Gastroesophageal sphincter (tissue), 4 donors: ENCODE measurements around the gene ZFYVE28. TPM values are rescaled to one million over a fixed set of nuclear protein-coding genes. Genes with fewer than 3 reads are reported as not detected.
"Not testable (repeated sequence)": the region's sequence is repeated elsewhere in the genome, so short reads cannot be mapped to it uniquely, and the experiment has no call there.

Experiments
- ATAC-seq: fragments of 150-250 bp; one replicate; pipeline ENCODE4 v1.9.1; 2016; ENCODE audit warnings: mild to moderate bottlenecking, moderate library complexity
- H3K27ac ChIP-seq, 4 donors: fragments of 200-600 bp; sonication (generic) in 3 of 4; 1 replicate in 3 of 4; 2 replicates in 1 of 4; pipeline ENCODE4 v1.5.1; 2016 to 2019
- H3K27me3 ChIP-seq: fragments of 200-600 bp; sonication (generic); one replicate; pipeline ENCODE4 v1.5.1; 2019
- H3K36me3 ChIP-seq, 2 donors: fragments of 200-600 bp; sonication (generic); one replicate each; pipeline ENCODE4 v1.5.1; 2019; ENCODE audit warnings: control low read depth in 1 of 2
- H3K4me1 ChIP-seq, 3 donors: fragments of 200-600 bp; sonication (generic); 1 replicate in 2 of 3; 2 replicates in 1 of 3; pipeline ENCODE4 v1.5.1; 2016 to 2019; ENCODE audit warnings: control low read depth in 2 of 3
- H3K4me3 ChIP-seq, 2 donors: fragments of 200-600 bp; sonication (generic); one replicate each; pipeline ENCODE4 v1.5.1; 2019; ENCODE audit warnings: mild to moderate bottlenecking in 1 of 2, moderate library complexity in 1 of 2
- H3K9me3 ChIP-seq, 3 donors: fragments of 200-600 bp; sonication (generic); one replicate each; pipeline ENCODE4 v1.5.1; 2017 to 2019; ENCODE audit warnings: control low read depth in 2 of 3
- EP300 ChIP-seq: sonication (generic); formaldehyde crosslinking; IDR thresholded peaks from one replicate; pipeline ENCODE4 v1.6.1; 2017; ENCODE audit warnings: antibody characterized with exemption, mild to moderate bottlenecking
- POLR2A ChIP-seq, 2 donors: fragments of 450-650 bp; IDR thresholded peaks; one replicate each; pipeline ENCODE4 v1.6.1; 2017; ENCODE audit warnings: antibody characterized with exemption in 2 of 2, mild to moderate bottlenecking in 2 of 2, moderate library complexity in 1 of 2
- POLR2AphosphoS5 ChIP-seq: sonication (generic); formaldehyde crosslinking; IDR thresholded peaks from one replicate; pipeline ENCODE4 v1.6.1; 2017; ENCODE audit warnings: antibody characterized with exemption
- WGBS, 2 donors: methylation state at CpG; one replicate each; pipeline ENCODE4 v1.1.5; 2018; ENCODE audit warnings: low coverage in 1 of 2; 5-methylcytosine and 5-hydroxymethylcytosine counted together
- total RNA-seq, 4 donors: library from RNA; depleted of rRNA; stranded (reverse); fragments of >200 nt; gene quantifications; one replicate each; pipeline ENCODE4 v1.1.0, GENCODE V29; 2016
- TF ChIP-seq, protein P1 (sequence below), 4 experiments: fragments of 200-600 bp in 2 of 4; fragments of 450-650 bp in 2 of 4; sonication (generic) in 1 of 4; IDR thresholded peaks; one replicate each; pipeline ENCODE4 v1.5.1; 2017 to 2019; ENCODE audit warnings: antibody characterized with exemption in 4 of 4, mild to moderate bottlenecking in 2 of 4, moderate library complexity in 2 of 4

ZFYVE28 gene
- total RNA-seq, 4 donors from 2014 or later, result 4.4 to 12.0 (median 8.2) TPM

DNA sequence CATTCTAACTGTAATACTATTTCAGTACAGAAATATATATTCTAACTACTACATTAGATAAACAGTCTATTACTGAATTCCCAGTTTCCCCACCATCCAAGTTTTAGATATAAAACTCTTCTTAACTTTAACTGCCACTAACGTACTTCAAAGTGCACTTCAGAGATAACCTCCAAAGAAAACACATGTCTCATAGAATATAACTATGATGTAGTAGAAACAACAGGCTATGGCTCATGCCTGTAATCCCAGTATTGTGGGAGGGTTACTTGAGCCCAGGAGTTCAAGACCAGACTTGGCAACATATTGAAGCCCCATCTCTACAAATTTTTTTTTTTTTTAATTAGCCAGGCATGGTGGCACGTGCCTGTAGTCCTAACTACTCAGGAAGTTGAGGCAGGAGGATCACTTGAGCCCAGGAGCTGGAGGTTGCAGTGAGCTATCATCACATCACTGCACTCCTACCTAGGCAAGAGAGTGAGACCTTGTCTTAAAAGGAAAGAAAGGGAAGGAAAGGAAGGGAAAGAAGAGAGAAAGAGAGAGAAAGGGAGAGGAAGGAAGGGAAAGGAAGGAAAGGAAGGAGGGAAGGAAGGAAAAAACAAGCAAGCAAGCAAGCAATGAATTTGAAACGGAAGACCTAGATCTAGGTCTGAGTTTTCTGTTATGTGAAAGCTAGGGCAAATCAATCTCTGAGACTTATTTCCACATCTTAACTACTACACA lies 181.3 kb downstream of the ZFYVE28 start:
- Histone ChIP-seq H3K9me3 (no peaks in the 10 kb centered on the region), H3K27ac (no peak overlapping the region), H3K27me3 (no peaks in the 10 kb centered on the region), H3K4me3 (no peak overlapping the region), H3K36me3 (peaks cover 5 to 34% of the 10 kb centered on the region in 2 donors), H3K4me1 (peaks cover 9 to 47% (median 10%) of the 10 kb centered on the region in 3 donors)
- TF ChIP-seq EP300 (no peak), POLR2A (IDR thresholded peaks at IDR 0.05) (no peak), POLR2AphosphoS5 (no peak)
- TF ChIP-seq, protein P1, sequence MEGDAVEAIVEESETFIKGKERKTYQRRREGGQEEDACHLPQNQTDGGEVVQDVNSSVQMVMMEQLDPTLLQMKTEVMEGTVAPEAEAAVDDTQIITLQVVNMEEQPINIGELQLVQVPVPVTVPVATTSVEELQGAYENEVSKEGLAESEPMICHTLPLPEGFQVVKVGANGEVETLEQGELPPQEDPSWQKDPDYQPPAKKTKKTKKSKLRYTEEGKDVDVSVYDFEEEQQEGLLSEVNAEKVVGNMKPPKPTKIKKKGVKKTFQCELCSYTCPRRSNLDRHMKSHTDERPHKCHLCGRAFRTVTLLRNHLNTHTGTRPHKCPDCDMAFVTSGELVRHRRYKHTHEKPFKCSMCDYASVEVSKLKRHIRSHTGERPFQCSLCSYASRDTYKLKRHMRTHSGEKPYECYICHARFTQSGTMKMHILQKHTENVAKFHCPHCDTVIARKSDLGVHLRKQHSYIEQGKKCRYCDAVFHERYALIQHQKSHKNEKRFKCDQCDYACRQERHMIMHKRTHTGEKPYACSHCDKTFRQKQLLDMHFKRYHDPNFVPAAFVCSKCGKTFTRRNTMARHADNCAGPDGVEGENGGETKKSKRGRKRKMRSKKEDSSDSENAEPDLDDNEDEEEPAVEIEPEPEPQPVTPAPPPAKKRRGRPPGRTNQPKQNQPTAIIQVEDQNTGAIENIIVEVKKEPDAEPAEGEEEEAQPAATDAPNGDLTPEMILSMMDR (IDR thresholded peaks at IDR 0.05), result no peak
- WGBS, 2 donors, result 44 to 55% methylated on average over 3 of the region's 3 CpGs
- ATAC-seq, result no peak

DNA sequence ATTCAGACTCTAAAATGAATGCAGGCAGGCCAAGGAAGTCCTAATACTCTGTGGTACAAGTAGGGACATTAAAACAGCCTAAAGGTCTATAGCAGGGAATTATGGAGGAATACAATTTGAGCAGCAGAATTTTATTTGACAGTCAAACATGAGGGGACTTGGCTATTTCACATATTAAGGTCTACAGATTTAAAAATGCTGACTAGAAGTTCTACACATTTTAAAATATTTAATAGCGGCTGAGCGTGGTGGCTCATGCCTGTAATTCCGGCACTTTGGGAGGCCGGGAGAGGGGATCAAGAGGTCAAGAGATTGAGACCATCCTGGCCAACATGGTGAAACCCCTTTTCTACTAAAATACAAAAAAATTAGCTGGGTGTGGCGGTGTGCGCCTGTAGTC lies 187.4 kb downstream of the ZFYVE28 start:
- 92% methylated on average over 6 of the region's 6 CpGs for WGBS, 2 donors
- no peaks in the 10 kb centered on the region for H3K27me3 ChIP-seq
- no peaks in the 10 kb centered on the region for H3K4me1 ChIP-seq
- H3K4me3 ChIP-seq, result no peak overlapping the region
- no peak for ATAC-seq
- H3K27ac ChIP-seq, result no peak overlapping the region
- TF ChIP-seq, protein P1 (IDR thresholded peaks at IDR 0.05), result no peak
- TF ChIP-seq EP300, result no peak
- TF ChIP-seq POLR2A (IDR thresholded peaks at IDR 0.05), result no peak
- H3K36me3 ChIP-seq, result peaks cover 5 to 37% of the 10 kb centered on the region in 2 donors
- H3K9me3 ChIP-seq, result no peaks in the 10 kb centered on the region

DNA sequence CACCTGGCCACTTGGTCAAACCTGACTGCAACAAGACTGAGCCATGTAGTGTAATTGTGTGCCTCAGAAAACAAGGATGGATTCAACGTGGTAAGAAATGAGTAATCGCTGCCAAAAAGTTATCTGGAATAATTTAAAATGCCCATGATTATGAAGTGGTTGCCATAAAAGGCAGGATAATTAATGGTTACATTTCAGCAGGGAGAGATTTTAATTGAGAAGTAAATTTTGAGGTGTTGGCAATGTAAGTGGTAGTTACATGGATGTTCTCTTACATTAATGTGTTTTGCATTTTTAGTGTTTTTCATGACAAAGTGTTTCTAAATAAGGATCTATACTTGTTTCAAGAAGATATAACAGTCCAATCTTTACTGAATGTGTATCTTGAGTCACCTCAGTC lies 192.2 kb downstream of the ZFYVE28 start:
- Histone ChIP-seq H3K4me3 (no peak overlapping the region), H3K27me3 (no peaks in the 10 kb centered on the region), H3K27ac (no peak overlapping the region), H3K4me1 (no peaks in the 10 kb centered on the region), H3K36me3 (peaks cover 0 to 36% of the 10 kb centered on the region in 2 donors), H3K9me3 (no peaks in the 10 kb centered on the region)
- no peak for ATAC-seq
- WGBS, 2 donors, result 69 to 90% methylated on average over 2 of the region's 2 CpGs
- TF ChIP-seq, protein P1 (IDR thresholded peaks at IDR 0.05), result no peak
- TF ChIP-seq EP300, result no peak
- TF ChIP-seq POLR2A (IDR thresholded peaks at IDR 0.05), result no peak
- no peak for TF ChIP-seq POLR2AphosphoS5

DNA sequence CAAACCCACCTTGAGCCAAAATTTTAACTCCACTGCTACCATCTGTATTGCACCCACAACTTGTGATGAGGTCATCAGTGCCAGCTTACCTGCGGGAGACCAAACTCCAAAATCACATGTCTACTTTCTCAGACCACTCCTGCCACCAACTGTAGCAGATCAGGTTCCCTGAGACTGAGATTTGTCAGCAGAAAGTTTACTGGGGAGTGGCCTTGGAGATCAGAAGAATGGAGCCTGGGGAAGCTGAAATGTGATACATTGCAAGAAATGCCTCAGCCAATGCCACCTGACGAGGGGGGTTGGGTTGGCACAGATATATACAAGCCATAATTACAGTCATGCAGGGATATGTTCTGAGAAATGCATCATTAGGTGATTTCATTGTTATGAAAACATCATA lies 195.6 kb downstream of the ZFYVE28 start:
- Histone ChIP-seq H3K9me3 (no peaks in the 10 kb centered on the region), H3K36me3 (peaks cover 0 to 31% of the 10 kb centered on the region in 2 donors), H3K4me1 (peaks cover 0 to 6% (median 0%) of the 10 kb centered on the region in 3 donors), H3K27ac (no peak overlapping the region), H3K27me3 (no peaks in the 10 kb centered on the region), H3K4me3 (no peak overlapping the region)
- WGBS, 2 donors, result 90 to 100% methylated on average over 2 of the region's 2 CpGs
- TF ChIP-seq POLR2AphosphoS5, result no peak
- TF ChIP-seq, protein P1 (IDR thresholded peaks at IDR 0.05), result no peak
- no peak for TF ChIP-seq EP300
- TF ChIP-seq POLR2A (IDR thresholded peaks at IDR 0.05), result no peak
- no peak for ATAC-seq

DNA sequence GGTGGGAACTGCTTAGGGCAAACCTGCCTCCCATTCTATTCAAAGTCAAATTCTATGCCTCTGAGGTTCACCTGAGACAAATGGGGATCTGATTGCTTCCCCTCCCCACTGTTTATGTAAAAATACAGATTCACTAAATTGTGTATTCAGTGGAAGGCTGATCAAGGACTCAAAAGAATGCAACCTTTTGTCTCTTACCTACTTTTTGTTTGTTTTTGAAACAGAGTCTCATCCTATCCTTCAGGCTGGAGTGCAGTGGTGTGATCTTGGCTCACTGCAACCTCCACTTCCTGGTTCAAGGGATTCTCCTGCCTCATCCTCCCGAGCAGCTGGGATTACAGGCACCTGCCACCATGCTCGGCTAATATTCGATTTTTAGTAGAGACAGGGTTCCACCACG lies 197.1 kb downstream of the ZFYVE28 start:
- not testable (repeated sequence) for H3K27me3 ChIP-seq, ATAC-seq, H3K4me3 ChIP-seq, H3K27ac ChIP-seq, H3K9me3 ChIP-seq, H3K4me1 ChIP-seq
- peaks cover 0 to 30% of the 10 kb centered on the region in 2 donors for H3K36me3 ChIP-seq
- WGBS, 2 donors, result 63 to 70% methylated on average over 4 of the region's 4 CpGs
